ENCODE measurements around the gene DPP4. TPM values are rescaled to one million over a fixed set of nuclear protein-coding genes. Genes with fewer than 3 reads are reported as not detected.

Gene DPP4
- 16.4 and 26.9 TPM in 2 replicates for total RNA-seq

DNA sequence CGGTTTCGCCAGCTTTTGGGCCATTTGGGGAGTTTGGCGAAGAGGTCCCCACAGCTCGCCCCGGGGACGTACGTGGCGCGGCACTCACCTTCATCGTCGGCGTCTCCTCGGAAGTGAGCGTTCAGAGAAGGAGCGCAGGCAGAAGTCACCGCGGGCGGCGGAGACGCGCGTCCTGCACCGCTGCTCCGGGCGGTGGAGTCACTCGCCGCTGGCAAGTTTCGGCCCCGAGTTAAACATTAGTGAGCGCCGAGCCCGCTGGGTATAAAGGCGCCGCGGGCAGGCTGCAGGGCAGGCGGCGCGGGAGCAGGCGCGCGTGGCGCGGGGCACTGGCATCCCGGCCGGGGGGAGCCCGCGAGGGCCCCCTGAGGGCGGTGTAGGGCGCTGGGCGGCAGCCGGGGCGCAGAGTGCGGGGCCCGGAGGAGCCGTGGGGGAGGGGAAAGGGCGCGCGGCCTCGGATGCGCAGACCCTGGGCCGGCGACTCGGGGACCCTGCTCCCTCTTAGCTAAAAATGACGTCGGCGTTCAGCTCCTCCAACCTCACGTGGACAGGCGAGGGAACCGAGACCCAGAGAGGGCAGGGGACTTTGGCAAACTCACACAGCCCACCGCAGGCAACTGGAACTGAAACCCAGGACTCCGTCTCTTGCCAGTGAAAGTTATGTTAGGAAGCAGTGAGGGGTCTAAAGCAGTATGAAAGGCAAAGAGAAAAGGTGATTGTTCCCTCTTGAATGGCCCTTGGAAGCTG lies at the start of gene DPP4:
DPP4 (minus strand) TSS at position 328 of the 744 bp plus-strand sequence; CDS start at position 94, 234 bp downstream.

Other genes starting within 250 kb of the DPP4 start
- gene GCG, start 78.0 kb upstream of the DPP4 start, total RNA-seq = not detected in 2 replicates
- gene FAP, start 169.2 kb upstream of the DPP4 start, total RNA-seq = 9.7 and 12.1 TPM in 2 replicates
- 8.4 and 23.6 TPM in 2 replicates for gene IFIH1, start 244.5 kb upstream of the DPP4 start, total RNA-seq